Kidney (tissue), 14 donors: ENCODE measurements around the gene SH3GL3. TPM values are rescaled to one million over a fixed set of nuclear protein-coding genes. Genes with fewer than 3 reads are reported as not detected.

Experiments
- DNase-seq, 5 donors: peaks; one replicate each; pipeline ENCODE4 v3.0.0-alpha.2; 2013 to 2020
- FAIRE-seq: peaks from 2 replicates; lab custom pipeline; 2012; peaks lifted over from hg19 to GRCh38; lab: Jason Lieb, UNC
- H3K27ac ChIP-seq, 2 donors: one replicate each; pipeline ENCODE4 v1.7.0; 2013; ENCODE audit warnings: low read depth in 2 of 2, low read length in 2 of 2, inconsistent platforms in 1 of 2
- H3K27me3 ChIP-seq: one replicate; pipeline ENCODE4 v1.7.1; 2013; ENCODE audit warnings: low read length, inconsistent platforms; ENCODE audit not compliant: control insufficient read depth, insufficient read depth
- H3K36me3 ChIP-seq, 3 donors: one replicate each; pipeline versions ENCODE4 v1.7.0 to v1.7.1; 2013; ENCODE audit warnings: low read length in 3 of 3, control low read depth in 1 of 3, inconsistent platforms in 1 of 3; ENCODE audit not compliant: insufficient read depth in 3 of 3, control insufficient read depth in 2 of 3
- H3K4me1 ChIP-seq, 3 donors: one replicate each; pipeline versions ENCODE4 v1.7.0 to v1.7.1; 2013; ENCODE audit warnings: low read length in 3 of 3, inconsistent platforms in 1 of 3, low read depth in 1 of 3; ENCODE audit not compliant: control insufficient read depth in 2 of 3, insufficient read depth in 2 of 3
- H3K4me3 ChIP-seq, 3 donors: one replicate each; pipeline versions ENCODE4 v1.7.0 to v1.8.1; 2013; ENCODE audit warnings: low read length in 3 of 3, control low read depth in 1 of 3, inconsistent platforms in 1 of 3
- H3K9ac ChIP-seq, 3 donors: one replicate each; pipeline versions ENCODE4 v1.7.0 to v1.7.1; 2013; ENCODE audit warnings: low read length in 3 of 3, control low read depth in 1 of 3, inconsistent platforms in 1 of 3
- H3K9me3 ChIP-seq, 3 donors: one replicate each; pipeline versions ENCODE4 v1.7.0 to v1.7.1; 2013; ENCODE audit warnings: low read length in 3 of 3, control low read depth in 1 of 3, inconsistent platforms in 1 of 3; ENCODE audit not compliant: control insufficient read depth in 2 of 3, insufficient read depth in 1 of 3
- intact Hi-C: fragments of 100-400 bp; cut with DNase I; formaldehyde crosslinking; loops from one replicate; pipeline ENCODE4 v1.11.1; 2022
- polyA plus RNA-seq: library from polyadenylated mRNA; stranded (reverse); fragments of 350-450 nt; fragmentation: Illumina TruSeq; extraction: RNeasy Lipid Tissue Mini Kit (QIAGEN cat#74804); gene quantifications from one replicate; pipeline ENCODE4 v1.2.3, GENCODE V29; 2014; ENCODE audit warnings: low read depth, low replicate concordance; ENCODE audit not compliant: insufficient read depth
- total RNA-seq: library from RNA; stranded (reverse); fragmentation: NEBNext Ultra II Directional; extraction: Animal tissue kit (Norgen Biotek cat#: 25700); gene quantifications from one replicate; pipeline ENCODE4 v1.2.1, GENCODE V29; 2021
- TF ChIP-seq, protein P1 (sequence below): IDR thresholded peaks from 3 replicates; pipeline ENCODE4 v1.5.1; 2012; ENCODE audit warnings: mild to moderate bottlenecking, moderate library complexity, borderline replicate concordance; ENCODE audit not compliant: insufficient read depth; ENCODE audit errors: extremely low read depth
- donor health status: control.
- donor health status: control.
- donor health status: control.
- donor health status: control.
- donor health status: control.
- donor health status: DM: yes; HTN: yes; CAD: no.
- donor health status: Normal renal cell carcinoma (clear cell type).

Gene SH3GL3
- total and polyA plus RNA-seq, 2 donors from 2014 or later, result 0.47 TPM; not detected in 1

DNA sequence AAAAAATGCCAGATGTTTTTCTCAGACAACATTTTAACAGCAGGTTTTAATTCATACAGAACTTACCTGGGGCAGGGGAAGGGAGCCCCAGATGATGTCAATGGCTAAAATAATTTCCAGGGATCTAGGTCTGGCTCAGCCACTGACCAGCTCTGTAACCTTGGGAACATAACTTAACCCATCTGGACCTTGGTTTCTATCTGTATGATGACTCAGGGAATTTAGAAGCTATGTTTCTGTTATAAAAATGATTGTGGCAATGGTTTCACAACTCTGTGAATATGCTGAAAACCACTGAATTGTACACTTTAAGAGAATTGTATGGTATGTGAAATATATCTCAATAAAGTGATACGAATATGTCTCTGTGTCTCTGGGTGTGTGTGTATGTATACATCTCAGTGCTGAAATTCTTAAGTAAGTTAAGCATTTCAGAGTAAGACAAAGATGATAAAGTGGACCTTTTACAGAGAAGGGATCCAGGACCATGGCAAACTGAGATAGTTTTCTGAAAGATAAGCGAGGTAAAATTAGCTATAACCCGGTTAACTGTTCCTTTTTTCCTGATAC lies 2.9 kb downstream of the SH3GL3 start:
- FAIRE-seq, result no peak
- intact Hi-C loops, result loop anchor here (10.0 kb wide), 1 partner anchor 115 kb away; no protein-coding TSS in a partner anchor
- DNase-seq, result no peak

DNA sequence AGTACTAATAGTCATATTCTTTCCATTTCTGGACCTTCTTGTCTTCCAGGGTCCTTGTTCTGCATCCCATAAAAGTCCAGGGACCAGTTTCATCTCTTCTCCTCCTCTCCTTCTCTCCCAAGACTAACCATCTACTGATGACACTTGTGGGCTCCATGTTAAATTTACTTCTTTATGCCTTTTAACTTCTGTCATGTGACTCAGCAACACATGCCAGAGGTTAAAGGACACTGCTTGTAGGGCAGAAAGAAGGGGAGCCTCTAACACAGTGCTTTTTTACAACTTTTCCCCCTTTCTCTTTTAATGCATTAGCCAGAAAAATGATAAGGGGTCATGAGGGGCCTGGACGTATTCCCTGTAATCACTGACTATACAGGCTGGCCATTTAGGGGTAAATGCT lies 10.0 kb downstream of the SH3GL3 start:
- FAIRE-seq, result no peak
- H3K27ac ChIP-seq, result no peak overlapping the region
- intact Hi-C loops, result no loop called here
- TF ChIP-seq, protein P1, sequence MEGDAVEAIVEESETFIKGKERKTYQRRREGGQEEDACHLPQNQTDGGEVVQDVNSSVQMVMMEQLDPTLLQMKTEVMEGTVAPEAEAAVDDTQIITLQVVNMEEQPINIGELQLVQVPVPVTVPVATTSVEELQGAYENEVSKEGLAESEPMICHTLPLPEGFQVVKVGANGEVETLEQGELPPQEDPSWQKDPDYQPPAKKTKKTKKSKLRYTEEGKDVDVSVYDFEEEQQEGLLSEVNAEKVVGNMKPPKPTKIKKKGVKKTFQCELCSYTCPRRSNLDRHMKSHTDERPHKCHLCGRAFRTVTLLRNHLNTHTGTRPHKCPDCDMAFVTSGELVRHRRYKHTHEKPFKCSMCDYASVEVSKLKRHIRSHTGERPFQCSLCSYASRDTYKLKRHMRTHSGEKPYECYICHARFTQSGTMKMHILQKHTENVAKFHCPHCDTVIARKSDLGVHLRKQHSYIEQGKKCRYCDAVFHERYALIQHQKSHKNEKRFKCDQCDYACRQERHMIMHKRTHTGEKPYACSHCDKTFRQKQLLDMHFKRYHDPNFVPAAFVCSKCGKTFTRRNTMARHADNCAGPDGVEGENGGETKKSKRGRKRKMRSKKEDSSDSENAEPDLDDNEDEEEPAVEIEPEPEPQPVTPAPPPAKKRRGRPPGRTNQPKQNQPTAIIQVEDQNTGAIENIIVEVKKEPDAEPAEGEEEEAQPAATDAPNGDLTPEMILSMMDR, result no peak
- no peaks in the 10 kb centered on the region for H3K27me3 ChIP-seq
- DNase-seq, result no peak
- no peak overlapping the region for H3K4me3 ChIP-seq
- no peaks in the 10 kb centered on the region for H3K36me3 ChIP-seq
- H3K9ac ChIP-seq, result no peak overlapping the region
- H3K9me3 ChIP-seq, result no peaks in the 10 kb centered on the region
- H3K4me1 ChIP-seq, result no peaks in the 10 kb centered on the region

More for the DNA sequence above, 2.9 kb downstream of the SH3GL3 start:
- Histone ChIP-seq H3K4me3 (no peak overlapping the region), H3K36me3 (no peaks in the 10 kb centered on the region), H3K27ac (no peak overlapping the region), H3K9me3 (no peaks in the 10 kb centered on the region), H3K9ac (no peak overlapping the region), H3K4me1 (peaks cover 0 to 2% (median 0%) of the 10 kb centered on the region in 3 donors), H3K27me3 (no peaks in the 10 kb centered on the region)
- TF ChIP-seq, protein P1, result no peak

DNA sequence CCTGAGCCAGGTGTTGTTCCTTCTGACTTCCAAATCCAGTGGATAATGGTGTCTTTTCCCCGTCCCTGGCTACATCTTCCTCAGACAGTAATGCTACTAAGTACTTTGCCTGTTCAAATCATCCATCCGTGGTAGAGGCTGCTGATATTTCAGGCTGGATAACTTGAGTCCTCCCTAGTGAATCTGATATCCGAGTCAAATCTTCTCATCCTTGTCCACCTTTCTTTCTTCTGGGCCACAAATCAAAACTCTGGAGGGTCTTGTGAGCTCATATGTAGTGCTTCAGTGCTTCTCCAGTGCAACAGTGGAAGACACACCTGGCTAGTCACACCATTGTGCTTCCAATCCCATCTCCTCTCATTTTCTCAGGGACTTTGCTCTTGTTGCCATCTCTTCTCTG lies 11.2 kb downstream of the SH3GL3 start:
- TF ChIP-seq, protein P1, result no peak
- H3K9ac ChIP-seq, result no peak overlapping the region
- peak in 4 of 5 donors; percentile 50 to 93 (median 74) for DNase-seq
- no peaks in the 10 kb centered on the region for H3K9me3 ChIP-seq
- intact Hi-C loops, result no loop called here
- no peaks in the 10 kb centered on the region for H3K36me3 ChIP-seq
- H3K27ac ChIP-seq, result no peak overlapping the region
- no peaks in the 10 kb centered on the region for H3K27me3 ChIP-seq
- no peaks in the 10 kb centered on the region for H3K4me1 ChIP-seq
- H3K4me3 ChIP-seq, result no peak overlapping the region
- no peak for FAIRE-seq

DNA sequence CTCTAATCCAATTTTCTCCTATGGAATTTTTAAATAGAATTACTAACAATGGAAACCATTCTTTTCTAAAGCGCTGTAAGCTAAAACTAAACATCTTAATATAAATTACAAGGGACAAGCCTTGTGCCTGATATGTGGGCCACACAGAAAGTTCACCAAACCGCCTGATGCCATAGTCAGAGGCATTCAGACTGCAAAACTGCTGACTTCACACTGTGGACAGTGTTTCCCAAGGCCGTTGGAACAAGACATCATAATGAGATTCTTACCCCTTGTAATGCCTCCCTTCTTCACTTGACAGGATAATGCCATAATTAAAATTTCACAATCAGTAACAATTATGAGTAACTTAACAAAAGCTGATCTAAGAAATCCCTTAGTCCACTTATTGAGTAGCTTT lies 14.9 kb downstream of the SH3GL3 start:
- H3K9ac ChIP-seq, result no peak overlapping the region
- intact Hi-C loops, result no loop called here
- H3K4me1 ChIP-seq, result no peaks in the 10 kb centered on the region
- H3K4me3 ChIP-seq, result no peak overlapping the region
- H3K9me3 ChIP-seq, result no peaks in the 10 kb centered on the region
- TF ChIP-seq, protein P1, result no peak
- DNase-seq, result no peak
- H3K27ac ChIP-seq, result no peak overlapping the region
- H3K36me3 ChIP-seq, result no peaks in the 10 kb centered on the region
- no peaks in the 10 kb centered on the region for H3K27me3 ChIP-seq
- no peak for FAIRE-seq
